Fibroblast of the aortic adventitia (primary cell): ENCODE data around the gene ARID3A. TPM values are rescaled to one million over a fixed set of nuclear protein-coding genes. Genes with fewer than 3 reads are reported as not detected.

ENCODE experiments used
- DNase-seq: peaks from one replicate; pipeline ENCODE4 v3.0.0-alpha.2; 2010; ENCODE audit warnings: low read depth
- H3K4me3 ChIP-seq: 2 replicates; pipeline ENCODE4 v1.5.1; 2011; ENCODE audit warnings: low read depth, mild to moderate bottlenecking, control low read depth, low read length, moderate library complexity
- total RNA-seq: library from RNA; depleted of rRNA; stranded (reverse); fragments of >200 nt; gene quantifications from 2 replicates; pipeline ENCODE4 v1.2.3, GENCODE V29; 2012; ENCODE audit warnings: low replicate concordance
- TF ChIP-seq, protein P1 (sequence below): IDR thresholded peaks from 2 replicates; pipeline ENCODE4 v1.5.1; 2011; ENCODE audit warnings: mild to moderate bottlenecking, low read length, control low read depth, inconsistent platforms; ENCODE audit not compliant: insufficient read depth

Gene ARID3A
- total RNA-seq, 1 donor = 11.2 TPM

DNA sequence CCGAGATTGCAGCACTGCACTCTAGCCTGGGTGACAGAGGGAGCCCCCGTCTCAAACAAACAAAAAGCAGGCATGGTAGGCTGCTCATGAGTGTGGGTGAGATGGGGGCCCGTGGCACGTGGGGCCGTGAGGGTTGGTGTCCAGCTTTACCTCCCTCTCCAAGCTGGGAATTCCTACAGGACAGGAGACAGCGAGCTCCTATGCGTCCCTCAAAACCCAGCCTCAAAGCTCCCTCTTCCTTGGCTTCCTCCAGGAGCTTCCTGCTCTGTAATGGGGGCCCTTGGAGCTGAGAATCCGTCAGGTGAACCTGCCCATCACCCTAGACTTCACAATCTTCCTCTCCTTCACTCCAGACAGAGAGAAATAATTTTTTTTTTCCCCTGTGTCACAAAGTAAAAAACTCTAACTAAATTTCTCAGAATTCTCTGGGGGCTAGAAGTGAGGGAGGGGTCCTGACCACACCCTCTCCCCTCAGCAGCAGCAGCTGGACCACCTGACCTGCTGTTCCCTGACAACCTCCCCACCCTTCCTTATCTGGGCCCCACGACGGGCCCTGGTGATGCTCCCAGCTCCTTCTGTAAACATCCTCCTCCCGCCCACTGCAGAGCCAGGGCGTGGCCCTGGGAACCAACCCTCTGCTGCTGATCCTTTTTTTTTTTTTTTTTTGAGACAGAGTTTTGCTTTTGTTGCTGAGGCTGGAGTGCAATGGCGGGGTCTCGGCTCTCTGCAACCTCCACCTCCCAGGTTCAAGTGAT is 36.2 kb downstream of the ARID3A start:
- H3K4me3 ChIP-seq = no peak overlapping the region
- TF ChIP-seq, protein P1, sequence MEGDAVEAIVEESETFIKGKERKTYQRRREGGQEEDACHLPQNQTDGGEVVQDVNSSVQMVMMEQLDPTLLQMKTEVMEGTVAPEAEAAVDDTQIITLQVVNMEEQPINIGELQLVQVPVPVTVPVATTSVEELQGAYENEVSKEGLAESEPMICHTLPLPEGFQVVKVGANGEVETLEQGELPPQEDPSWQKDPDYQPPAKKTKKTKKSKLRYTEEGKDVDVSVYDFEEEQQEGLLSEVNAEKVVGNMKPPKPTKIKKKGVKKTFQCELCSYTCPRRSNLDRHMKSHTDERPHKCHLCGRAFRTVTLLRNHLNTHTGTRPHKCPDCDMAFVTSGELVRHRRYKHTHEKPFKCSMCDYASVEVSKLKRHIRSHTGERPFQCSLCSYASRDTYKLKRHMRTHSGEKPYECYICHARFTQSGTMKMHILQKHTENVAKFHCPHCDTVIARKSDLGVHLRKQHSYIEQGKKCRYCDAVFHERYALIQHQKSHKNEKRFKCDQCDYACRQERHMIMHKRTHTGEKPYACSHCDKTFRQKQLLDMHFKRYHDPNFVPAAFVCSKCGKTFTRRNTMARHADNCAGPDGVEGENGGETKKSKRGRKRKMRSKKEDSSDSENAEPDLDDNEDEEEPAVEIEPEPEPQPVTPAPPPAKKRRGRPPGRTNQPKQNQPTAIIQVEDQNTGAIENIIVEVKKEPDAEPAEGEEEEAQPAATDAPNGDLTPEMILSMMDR = no peak
- DNase-seq = peak; percentile 53

DNA sequence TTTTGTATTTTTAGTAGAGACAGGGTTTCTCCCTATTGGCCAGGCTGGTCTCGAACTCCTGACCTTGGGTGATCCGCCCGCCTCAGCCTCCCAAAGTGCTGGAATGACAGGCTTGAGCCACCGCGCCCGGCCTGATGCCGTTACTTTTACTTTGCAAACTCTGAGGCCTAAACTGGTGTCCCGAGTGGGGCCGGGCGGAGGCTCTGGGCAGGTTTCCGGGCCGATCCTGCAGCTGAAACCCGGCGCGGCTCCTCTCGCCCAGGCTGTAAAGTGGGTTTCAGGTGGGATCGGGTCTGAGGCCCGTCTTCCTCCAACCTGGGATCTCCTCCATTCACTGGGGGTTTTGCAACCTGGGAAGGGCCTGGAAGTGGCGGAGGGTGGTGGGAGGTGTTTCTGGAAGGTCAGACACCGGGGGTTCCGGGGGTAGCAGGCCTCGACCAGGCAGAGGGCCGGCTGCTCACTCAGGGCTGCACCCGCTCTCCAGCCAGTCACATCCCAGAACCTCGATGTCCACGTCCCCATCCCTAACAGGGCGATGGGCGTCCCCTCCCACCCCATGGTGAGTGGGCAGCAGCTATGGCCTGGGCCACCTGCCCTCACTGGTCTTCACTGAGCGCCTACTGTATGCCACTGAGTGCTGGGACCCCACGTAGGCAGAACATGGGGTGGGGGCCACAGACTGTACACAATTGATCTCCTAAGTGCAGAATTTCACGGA is 37.0 kb downstream of the ARID3A start:
- no peak overlapping the region for H3K4me3 ChIP-seq
- DNase-seq = no peak
- TF ChIP-seq, protein P1 = no peak

DNA sequence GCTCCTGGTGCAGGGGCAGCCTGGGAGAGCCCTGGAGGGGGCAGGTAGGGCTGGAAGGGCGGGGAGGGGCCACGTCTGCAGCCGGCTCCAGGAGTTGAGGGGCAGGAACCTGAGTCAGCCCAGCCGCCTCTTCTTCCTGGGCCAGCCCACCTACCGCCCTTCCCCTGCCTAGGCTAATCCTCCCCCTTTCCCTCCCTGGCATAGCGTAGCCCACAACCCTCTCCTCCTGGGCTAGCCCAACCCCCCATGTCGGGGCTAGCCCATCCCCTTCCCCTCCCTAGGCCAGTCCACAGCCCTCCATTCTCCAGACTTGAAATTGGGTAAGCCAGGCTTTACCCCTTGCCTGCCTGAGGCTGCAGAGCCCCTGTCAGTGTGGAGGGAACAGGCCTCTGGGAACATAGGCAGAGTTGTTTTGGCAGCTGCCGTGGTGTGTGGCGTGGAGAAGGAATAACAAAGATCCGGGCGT is 37.7 kb downstream of the ARID3A start:
- TF ChIP-seq, protein P1 = no peak
- no peak overlapping the region for H3K4me3 ChIP-seq
- DNase-seq = no peak

DNA sequence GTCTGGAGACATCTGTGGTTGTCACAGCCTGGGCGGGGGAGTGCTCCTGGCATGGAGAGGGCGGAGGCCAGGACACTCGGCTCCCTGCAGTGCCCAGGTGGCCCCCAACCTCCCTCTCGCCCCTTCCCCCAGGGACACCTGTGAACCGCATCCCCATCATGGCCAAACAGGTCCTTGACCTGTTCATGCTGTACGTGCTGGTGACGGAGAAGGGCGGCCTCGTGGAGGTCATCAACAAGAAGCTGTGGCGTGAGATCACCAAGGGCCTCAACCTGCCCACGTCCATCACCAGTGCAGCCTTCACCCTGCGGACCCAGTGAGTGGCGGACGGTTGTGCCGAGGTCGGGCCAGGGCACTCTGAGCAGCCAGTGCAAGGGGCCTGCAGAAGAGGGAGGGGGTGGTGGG is 38.3 kb downstream of the ARID3A start:
- DNase-seq = no peak
- TF ChIP-seq, protein P1 = no peak
- no peak overlapping the region for H3K4me3 ChIP-seq

DNA sequence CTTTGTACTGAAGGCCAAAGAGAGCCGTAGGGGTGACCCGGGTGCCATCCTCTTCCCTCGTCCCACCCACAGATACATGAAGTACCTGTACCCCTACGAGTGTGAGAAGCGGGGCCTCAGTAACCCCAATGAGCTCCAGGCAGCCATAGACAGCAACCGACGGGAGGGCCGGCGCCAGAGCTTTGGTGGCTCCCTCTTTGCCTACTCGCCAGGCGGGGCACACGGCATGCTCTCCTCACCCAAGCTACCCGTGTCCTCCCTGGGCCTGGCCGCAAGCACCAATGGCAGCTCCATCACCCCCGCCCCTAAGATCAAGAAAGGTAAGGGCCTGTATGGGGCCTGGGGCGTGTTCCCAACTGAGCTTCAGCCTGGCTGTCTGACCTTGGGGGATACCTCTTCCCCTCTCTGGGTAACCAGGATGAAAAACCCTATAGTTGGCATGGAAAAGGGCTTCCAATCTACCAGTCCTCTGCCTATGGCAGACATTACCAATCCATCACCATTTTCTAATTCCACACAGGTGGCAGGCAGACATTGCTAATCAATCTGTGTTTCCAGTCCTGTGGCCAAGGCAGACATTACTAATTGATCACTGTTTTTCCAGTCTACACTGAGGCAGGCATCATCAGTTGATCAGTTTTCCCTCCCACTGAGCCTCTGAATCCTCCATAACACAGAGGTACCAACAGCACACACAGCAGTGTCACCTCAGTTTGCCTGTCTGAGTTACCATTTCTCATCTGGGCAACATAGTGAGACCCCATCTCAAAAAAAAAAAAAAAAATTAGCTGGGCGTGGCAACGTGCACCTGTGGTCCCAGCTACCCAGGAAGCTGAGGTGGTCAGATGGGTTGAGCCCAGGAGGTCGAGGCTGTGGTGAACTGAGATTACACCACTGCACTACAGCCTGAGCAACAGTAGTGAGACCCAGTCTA is 39.2 kb downstream of the ARID3A start:
- DNase-seq = no peak
- no peak overlapping the region for H3K4me3 ChIP-seq
- TF ChIP-seq, protein P1 = no peak

DNA sequence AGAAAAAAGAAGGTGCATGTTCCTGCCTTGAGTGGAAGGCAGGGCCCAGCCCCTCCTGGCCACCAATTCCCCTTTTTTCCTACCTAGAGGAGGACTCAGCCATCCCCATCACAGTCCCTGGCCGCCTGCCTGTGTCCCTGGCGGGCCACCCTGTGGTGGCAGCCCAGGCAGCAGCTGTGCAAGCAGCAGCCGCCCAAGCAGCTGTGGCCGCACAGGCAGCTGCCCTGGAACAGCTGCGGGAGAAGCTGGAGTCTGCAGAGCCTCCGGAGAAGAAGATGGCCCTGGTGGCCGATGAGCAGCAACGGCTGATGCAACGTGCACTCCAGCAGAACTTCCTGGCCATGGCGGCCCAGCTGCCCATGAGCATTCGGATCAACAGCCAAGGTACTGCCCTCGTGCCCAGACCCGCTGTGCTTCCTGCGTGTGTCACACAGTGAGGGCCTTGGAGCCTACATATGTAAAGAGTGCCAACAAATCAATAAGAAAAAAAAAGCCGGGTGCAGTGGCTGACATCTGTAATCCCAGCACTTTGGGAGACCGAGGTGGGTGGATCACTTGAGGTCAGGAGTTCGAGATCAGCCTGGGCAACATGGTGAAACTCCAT is 40.8 kb downstream of the ARID3A start:
- H3K4me3 ChIP-seq = no peak overlapping the region
- TF ChIP-seq, protein P1 = no peak
- DNase-seq = no peak
